ENCODE results near the gene ULK2.
"Not testable (repeated sequence)": the region's sequence is repeated elsewhere in the genome, so short reads cannot be mapped to it uniquely, and the experiment has no call there.

ULK2 gene

GRCh38 chr17:19867329-19868078 lies at the start of gene ULK2:
TSS of gene ULK2 (minus strand) at chr17:19867936. CDS start at chr17:19867417, 519 bp downstream.
- in situ Hi-C loops (cut with MboI; ENCODE audit: low sequenced_read_pairs): no loop called here

GRCh38 chr17:19915245-19915978 lies 47.7 kb upstream of the ULK2 start:
- in situ Hi-C loops (cut with MboI; ENCODE audit: low sequenced_read_pairs): no loop called here

- in situ Hi-C loops (cut with MboI; ENCODE audit: low sequenced_read_pairs): no loop called here
Observed at GRCh38 chr17:19911033-19911432, 43.3 kb upstream of the ULK2 start.

- in situ Hi-C loops (cut with MboI; ENCODE audit: low sequenced_read_pairs): no loop called here
Observed at GRCh38 chr17:19909139-19909538, 41.4 kb upstream of the ULK2 start.

GRCh38 chr17:19905502-19905901 lies 37.8 kb upstream of the ULK2 start:
- in situ Hi-C loops (cut with MboI; ENCODE audit: low sequenced_read_pairs): no loop called here

GRCh38 chr17:19904924-19905323 lies 37.2 kb upstream of the ULK2 start:
- in situ Hi-C loops (cut with MboI; ENCODE audit: low sequenced_read_pairs): no loop called here

GRCh38 chr17:19904412-19904811 lies 36.7 kb upstream of the ULK2 start:
- in situ Hi-C loops (cut with MboI; ENCODE audit: low sequenced_read_pairs): no loop called here

- in situ Hi-C loops (cut with MboI; ENCODE audit: low sequenced_read_pairs): no loop called here
Observed at GRCh38 chr17:19900809-19901208, 33.1 kb upstream of the ULK2 start.

GRCh38 chr17:19897903-19898302 lies 30.2 kb upstream of the ULK2 start:
- in situ Hi-C loops (cut with MboI; ENCODE audit: low sequenced_read_pairs): no loop called here

- in situ Hi-C loops (cut with MboI; ENCODE audit: low sequenced_read_pairs): no loop called here
Observed at GRCh38 chr17:19897090-19897837, 29.5 kb upstream of the ULK2 start.

- in situ Hi-C loops (cut with MboI; ENCODE audit: low sequenced_read_pairs): no loop called here
Observed at GRCh38 chr17:19896679-19897078, 28.9 kb upstream of the ULK2 start.

GRCh38 chr17:19890554-19890953 lies 22.8 kb upstream of the ULK2 start:
- in situ Hi-C loops (cut with MboI; ENCODE audit: low sequenced_read_pairs): not testable (repeated sequence)

GRCh38 chr17:19890001-19890400 lies 22.3 kb upstream of the ULK2 start:
- in situ Hi-C loops (cut with MboI; ENCODE audit: low sequenced_read_pairs): not testable (repeated sequence)

GRCh38 chr17:19886116-19886515 lies 18.4 kb upstream of the ULK2 start:
- in situ Hi-C loops (cut with MboI; ENCODE audit: low sequenced_read_pairs): no loop called here

GRCh38 chr17:19883537-19884215 lies 15.9 kb upstream of the ULK2 start:
- in situ Hi-C loops (cut with MboI; ENCODE audit: low sequenced_read_pairs): no loop called here

- in situ Hi-C loops (cut with MboI; ENCODE audit: low sequenced_read_pairs): no loop called here
Observed at GRCh38 chr17:19880393-19880792, 12.7 kb upstream of the ULK2 start.

GRCh38 chr17:19877364-19877945 lies 9.7 kb upstream of the ULK2 start:
- in situ Hi-C loops (cut with MboI; ENCODE audit: low sequenced_read_pairs): no loop called here

GRCh38 chr17:19876529-19877161 lies 8.9 kb upstream of the ULK2 start:
- in situ Hi-C loops (cut with MboI; ENCODE audit: low sequenced_read_pairs): no loop called here

- in situ Hi-C loops (cut with MboI; ENCODE audit: low sequenced_read_pairs): no loop called here
Observed at GRCh38 chr17:19874256-19874655, 6.5 kb upstream of the ULK2 start.

- in situ Hi-C loops (cut with MboI; ENCODE audit: low sequenced_read_pairs): no loop called here
Observed at GRCh38 chr17:19873346-19873745, 5.6 kb upstream of the ULK2 start.

All from HL-60/S4 treated with retinoic acid at 250 ng/mL for 4 days and 3 days (cell line).